ENCODE measurements around the gene PCDHB16. TPM values are rescaled to one million over a fixed set of nuclear protein-coding genes. Genes with fewer than 3 reads are reported as not detected.

PCDHB16 gene
- total RNA-seq, 4 donors from 2014 or later = 2.3 to 6.1 (median 3.6) TPM

DNA sequence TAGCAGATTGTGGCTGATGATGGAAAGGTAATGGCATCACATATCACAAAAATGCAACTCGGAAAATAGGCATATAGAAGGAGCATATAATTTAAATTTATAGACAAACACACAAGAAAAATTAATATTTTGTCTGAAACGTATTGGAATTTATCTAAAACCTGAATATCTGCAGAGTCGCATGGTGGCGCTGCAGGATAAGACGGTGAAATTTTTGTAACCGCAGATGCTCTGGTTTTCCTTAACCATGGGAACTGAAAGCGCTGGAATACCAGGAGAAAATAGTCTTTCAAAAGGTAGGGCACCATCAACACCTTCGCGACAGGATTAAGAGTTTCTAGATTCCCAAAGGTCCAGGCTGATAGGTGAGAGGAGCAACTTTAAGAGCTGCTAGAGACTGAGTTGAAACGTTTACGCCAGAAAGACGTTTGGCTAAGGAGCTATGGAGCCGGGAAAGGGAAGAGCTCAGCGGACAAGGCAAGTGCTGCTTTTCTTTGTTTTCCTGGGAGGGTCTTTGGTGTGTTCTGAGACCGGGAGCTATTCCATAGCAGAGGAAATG is 52.0 kb downstream of the PCDHB16 start:
- no peak for DNase-seq (ENCODE audit: low spot score)
- ATAC-seq (ENCODE audit: low FRiP score) = no peak
- TF ChIP-seq, protein P1, sequence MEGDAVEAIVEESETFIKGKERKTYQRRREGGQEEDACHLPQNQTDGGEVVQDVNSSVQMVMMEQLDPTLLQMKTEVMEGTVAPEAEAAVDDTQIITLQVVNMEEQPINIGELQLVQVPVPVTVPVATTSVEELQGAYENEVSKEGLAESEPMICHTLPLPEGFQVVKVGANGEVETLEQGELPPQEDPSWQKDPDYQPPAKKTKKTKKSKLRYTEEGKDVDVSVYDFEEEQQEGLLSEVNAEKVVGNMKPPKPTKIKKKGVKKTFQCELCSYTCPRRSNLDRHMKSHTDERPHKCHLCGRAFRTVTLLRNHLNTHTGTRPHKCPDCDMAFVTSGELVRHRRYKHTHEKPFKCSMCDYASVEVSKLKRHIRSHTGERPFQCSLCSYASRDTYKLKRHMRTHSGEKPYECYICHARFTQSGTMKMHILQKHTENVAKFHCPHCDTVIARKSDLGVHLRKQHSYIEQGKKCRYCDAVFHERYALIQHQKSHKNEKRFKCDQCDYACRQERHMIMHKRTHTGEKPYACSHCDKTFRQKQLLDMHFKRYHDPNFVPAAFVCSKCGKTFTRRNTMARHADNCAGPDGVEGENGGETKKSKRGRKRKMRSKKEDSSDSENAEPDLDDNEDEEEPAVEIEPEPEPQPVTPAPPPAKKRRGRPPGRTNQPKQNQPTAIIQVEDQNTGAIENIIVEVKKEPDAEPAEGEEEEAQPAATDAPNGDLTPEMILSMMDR (IDR thresholded peaks at IDR 0.05) = no peak

Other genes with a start within 250 kb of the PCDHB16 start
- gene PCDHAC2, start 215.9 kb upstream of the PCDHB16 start, total RNA-seq = 10 to 100 TPM in 1 of 4 donors, 1 to 10 TPM in 3; 3.1 to 10.0 (median 3.8) TPM
- gene PCDHB1, start 131.0 kb upstream of the PCDHB16 start, total RNA-seq = under 1 TPM in 2 of 4 donors, not detected in 2; under 0.01 to 0.09 TPM
- gene PCDHB2, start 87.8 kb upstream of the PCDHB16 start, total RNA-seq = 1 to 10 TPM; 2.2 to 4.9 (median 2.8) TPM
- 1 to 10 TPM; 1.4 to 4.4 (median 1.9) TPM for gene PCDHB3, start 81.9 kb upstream of the PCDHB16 start, total RNA-seq
- gene PCDHB4, start 60.6 kb upstream of the PCDHB16 start, total RNA-seq = 1 to 10 TPM; 1.2 to 6.9 (median 3.2) TPM
- gene PCDHB5, start 47.2 kb upstream of the PCDHB16 start, total RNA-seq = 1 to 10 TPM; 1.1 to 6.5 (median 2.7) TPM
- 1 to 10 TPM in 1 of 4 donors, under 1 TPM in 3; 0.38 to 1.4 (median 0.47) TPM for gene PCDHB6, start 32.3 kb upstream of the PCDHB16 start, total RNA-seq
- gene PCDHB7, start 9.7 kb upstream of the PCDHB16 start, total RNA-seq = 1 to 10 TPM in 3 of 4 donors, under 1 TPM in 1; 0.94 to 3.3 (median 1.5) TPM
- under 1 TPM; 0.44 to 0.63 (median 0.53) TPM for gene PCDHB8, start 4.6 kb upstream of the PCDHB16 start, total RNA-seq
- gene PCDHB9, start 4.8 kb downstream of the PCDHB16 start, total RNA-seq = 1 to 10 TPM; 1.3 to 4.7 (median 2.8) TPM
- 1 to 10 TPM in 3 of 4 donors, under 1 TPM in 1; 0.96 to 3.6 (median 1.2) TPM for gene PCDHB10, start 10.0 kb downstream of the PCDHB16 start, total RNA-seq
- 1 to 10 TPM; 1.3 to 2.4 (median 1.7) TPM for gene PCDHB11, start 17.2 kb downstream of the PCDHB16 start, total RNA-seq
- gene PCDHB12, start 26.3 kb downstream of the PCDHB16 start, total RNA-seq = 1 to 10 TPM; 1.9 to 4.4 (median 2.5) TPM
- gene PCDHB13, start 31.5 kb downstream of the PCDHB16 start, total RNA-seq = 1 to 10 TPM; 1.8 to 7.7 (median 3.0) TPM
- gene PCDHB14, start 41.0 kb downstream of the PCDHB16 start, total RNA-seq = 1 to 10 TPM; 2.0 to 7.1 (median 3.1) TPM
- gene PCDHB15, start 63.0 kb downstream of the PCDHB16 start, total RNA-seq = 1 to 10 TPM; 2.0 to 6.0 (median 3.3) TPM
- 1 to 10 TPM in 1 of 4 donors, under 1 TPM in 1, not detected in 2; 0.46 to 2.0 TPM for gene SLC25A2, start 121.7 kb downstream of the PCDHB16 start, total RNA-seq
- 10 to 100 TPM; 43.7 to 57.8 (median 52.5) TPM for gene TAF7, start 138.4 kb downstream of the PCDHB16 start, total RNA-seq
- gene PCDHGA1, start 148.1 kb downstream of the PCDHB16 start, total RNA-seq = 1 to 10 TPM in 1 of 4 donors, under 1 TPM in 3; 0.12 to 2.2 (median 0.59) TPM
- gene PCDHGA2, start 156.4 kb downstream of the PCDHB16 start, total RNA-seq = 1 to 10 TPM; 2.0 to 6.6 (median 4.0) TPM
- 1 to 10 TPM; 2.3 to 6.3 (median 2.8) TPM for gene PCDHGA3, start 161.4 kb downstream of the PCDHB16 start, total RNA-seq
- gene PCDHGB1, start 167.7 kb downstream of the PCDHB16 start, total RNA-seq = 1 to 10 TPM; 1.4 to 6.0 (median 2.2) TPM
- gene PCDHGA4, start 172.6 kb downstream of the PCDHB16 start, total RNA-seq = 1 to 10 TPM; 2.6 to 9.0 (median 3.9) TPM
- gene PCDHGB2, start 177.6 kb downstream of the PCDHB16 start, total RNA-seq = 10 to 100 TPM in 1 of 4 donors, 1 to 10 TPM in 3; 2.5 to 15.3 (median 4.4) TPM
- 10 to 100 TPM in 1 of 4 donors, 1 to 10 TPM in 3; 2.0 to 14.5 (median 3.3) TPM for gene PCDHGA5, start 181.8 kb downstream of the PCDHB16 start, total RNA-seq
- 10 to 100 TPM in 1 of 4 donors, 1 to 10 TPM in 3; 2.5 to 13.2 (median 3.9) TPM for gene PCDHGB3, start 187.9 kb downstream of the PCDHB16 start, total RNA-seq
- gene PCDHGA6, start 191.5 kb downstream of the PCDHB16 start, total RNA-seq = 1 to 10 TPM; 3.0 to 6.9 (median 4.6) TPM
- 1 to 10 TPM; 1.1 to 9.0 (median 3.6) TPM for gene PCDHGA7, start 200.4 kb downstream of the PCDHB16 start, total RNA-seq
- 10 to 100 TPM in 1 of 4 donors, 1 to 10 TPM in 3; 2.4 to 14.5 (median 6.1) TPM for gene PCDHGB4, start 205.3 kb downstream of the PCDHB16 start, total RNA-seq
- 1 to 10 TPM in 3 of 4 donors, under 1 TPM in 1; 0.72 to 7.4 (median 2.2) TPM for gene PCDHGA8, start 210.2 kb downstream of the PCDHB16 start, total RNA-seq
- gene PCDHGB5, start 215.6 kb downstream of the PCDHB16 start, total RNA-seq = 10 to 100 TPM in 1 of 4 donors, 1 to 10 TPM in 3; 6.5 to 18.8 (median 8.9) TPM
- gene PCDHGA9, start 220.4 kb downstream of the PCDHB16 start, total RNA-seq = 10 to 100 TPM in 1 of 4 donors, 1 to 10 TPM in 3; 5.0 to 14.8 (median 7.3) TPM
- 10 to 100 TPM in 1 of 4 donors, 1 to 10 TPM in 3; 4.2 to 12.6 (median 6.5) TPM for gene PCDHGB6, start 225.6 kb downstream of the PCDHB16 start, total RNA-seq
- gene PCDHGA10, start 230.6 kb downstream of the PCDHB16 start, total RNA-seq = 10 to 100 TPM in 1 of 4 donors, 1 to 10 TPM in 3; 5.5 to 14.0 (median 6.8) TPM
- gene PCDHGB7, start 235.3 kb downstream of the PCDHB16 start, total RNA-seq = 10 to 100 TPM in 2 of 4 donors, 1 to 10 TPM in 2; 7.8 to 25.2 (median 10.2) TPM
- 10 to 100 TPM in 1 of 4 donors, 1 to 10 TPM in 3; 3.1 to 12.1 (median 5.3) TPM for gene PCDHGA11, start 238.7 kb downstream of the PCDHB16 start, total RNA-seq
- gene PCDHGA12, start 248.1 kb downstream of the PCDHB16 start, total RNA-seq = 10 to 100 TPM in 3 of 4 donors, 1 to 10 TPM in 1; 7.5 to 18.4 (median 14.2) TPM